Fibroblast of mammary gland (primary cell): ENCODE data around the gene CHRM5.

Experiments
- DNase-seq: peaks from one replicate; pipeline ENCODE4 v3.0.0-alpha.2; 2010; ENCODE audit warnings: low read depth
- H3K4me3 ChIP-seq: 2 replicates; pipeline ENCODE4 v1.5.1; 2011; ENCODE audit warnings: low read depth, mild to moderate bottlenecking, low read length, moderate library complexity; ENCODE audit not compliant: control insufficient read depth
- CTCF ChIP-seq: conservative IDR thresholded peaks from 2 replicates; pipeline ENCODE4 v1.5.1; 2011; ENCODE audit warnings: low read depth, low read length, inconsistent platforms; ENCODE audit not compliant: control insufficient read depth, insufficient read depth

CHRM5 gene

GRCh38 chr15:34116620-34117019 lies 148.3 kb downstream of the CHRM5 start:
- H3K4me3 ChIP-seq, result no peak overlapping the region
- no peak for TF ChIP-seq CTCF
- DNase-seq, result no peak
